Osteoblast (primary cell): ENCODE results near the gene METAP1D. TPM values are rescaled to one million over a fixed set of nuclear protein-coding genes. Genes with fewer than 3 reads are reported as not detected.

Source experiments
- DNase-seq: peaks from one replicate; pipeline ENCODE4 v3.0.0; 2011; ENCODE audit warnings: low spot score, mixed read lengths; ENCODE audit not compliant: insufficient read length; ENCODE audit errors: missing footprints
- H2AFZ ChIP-seq: 2 replicates; pipeline ENCODE4 v1.6.0; 2011; ENCODE audit warnings: mild to moderate bottlenecking, low read length
- H3K27ac ChIP-seq: 2 replicates; pipeline ENCODE4 v1.5.1; 2011; ENCODE audit warnings: mild to moderate bottlenecking, low read depth, low read length, moderate library complexity
- H3K27me3 ChIP-seq: 2 replicates; pipeline ENCODE4 v1.6.0; 2012; ENCODE audit warnings: mild to moderate bottlenecking, control low read depth, inconsistent platforms, low read length, moderate library complexity; ENCODE audit not compliant: insufficient read depth
- H3K36me3 ChIP-seq: 2 replicates; pipeline ENCODE4 v1.5.1; 2011; ENCODE audit warnings: mild to moderate bottlenecking, low read length, control low read depth, moderate library complexity; ENCODE audit not compliant: insufficient read depth
- H3K4me1 ChIP-seq: 2 replicates; pipeline ENCODE4 v1.5.1; 2011; ENCODE audit warnings: mild to moderate bottlenecking, low read length, control low read depth, moderate library complexity; ENCODE audit not compliant: insufficient read depth
- H3K4me2 ChIP-seq: 2 replicates; pipeline ENCODE4 v1.6.0; 2011; ENCODE audit warnings: mild to moderate bottlenecking, low read length; ENCODE audit not compliant: insufficient read depth
- H3K4me3 ChIP-seq: fragments of 200-600 bp; sonication (generic); 3 replicates; pipeline ENCODE4 v1.5.1; 2012; ENCODE audit warnings: mild to moderate bottlenecking, low read length, inconsistent platforms; ENCODE audit not compliant: insufficient read depth
- H3K79me2 ChIP-seq: 2 replicates; pipeline ENCODE4 v1.6.0; 2012; ENCODE audit warnings: mild to moderate bottlenecking, low read length, control low read depth, inconsistent platforms; ENCODE audit not compliant: insufficient read depth
- H3K9me3 ChIP-seq: 2 replicates; pipeline ENCODE4 v1.5.1; 2011; ENCODE audit warnings: low read depth, low read length, control low read depth
- H4K20me1 ChIP-seq: 2 replicates; pipeline ENCODE4 v1.6.0; 2012; ENCODE audit warnings: mild to moderate bottlenecking, low read length, control low read depth; ENCODE audit not compliant: insufficient read depth
- CTCF ChIP-seq: IDR thresholded peaks from 2 replicates; pipeline ENCODE4 v1.5.1; 2011; ENCODE audit warnings: mild to moderate bottlenecking, low read depth, low read length, moderate library complexity; ENCODE audit errors: extremely low read depth
- total RNA-seq: library from RNA; depleted of rRNA; stranded (reverse); fragments of >200 nt; gene quantifications from 2 replicates; pipeline ENCODE4 v1.2.3, GENCODE V29; 2012

Gene METAP1D
- total RNA-seq, 1 donor = 11.2 TPM

GRCh38 chr2:172049567-172050120, 49.9 kb downstream of the METAP1D start:
- no peak for TF ChIP-seq CTCF
- no peak overlapping the region for H2AFZ ChIP-seq

GRCh38 chr2:172050479-172051125, 50.8 kb downstream of the METAP1D start:
- H3K4me3 ChIP-seq = no peak overlapping the region
- H3K9me3 ChIP-seq = no peaks in the 10 kb centered on the region
- no peaks in the 10 kb centered on the region for H3K27me3 ChIP-seq
- no peak overlapping the region for H3K4me2 ChIP-seq
- no peaks in the 10 kb centered on the region for H3K79me2 ChIP-seq
- no peak for DNase-seq
- H3K4me1 ChIP-seq = peaks cover 12% of the 10 kb centered on the region
- no peaks in the 10 kb centered on the region for H3K36me3 ChIP-seq
- no peak for TF ChIP-seq CTCF
- no peaks in the 10 kb centered on the region for H4K20me1 ChIP-seq
- no peak overlapping the region for H3K27ac ChIP-seq
- no peak overlapping the region for H2AFZ ChIP-seq

More at GRCh38 chr2:172049567-172050120, 49.9 kb downstream of the METAP1D start:
- H3K4me2 ChIP-seq = no peak overlapping the region
- H3K4me1 ChIP-seq = peaks cover 12% of the 10 kb centered on the region
- no peak overlapping the region for H3K27ac ChIP-seq
- no peaks in the 10 kb centered on the region for H3K36me3 ChIP-seq
- no peaks in the 10 kb centered on the region for H4K20me1 ChIP-seq
- H3K27me3 ChIP-seq = no peaks in the 10 kb centered on the region
- DNase-seq = no peak
- no peaks in the 10 kb centered on the region for H3K79me2 ChIP-seq
- H3K4me3 ChIP-seq = no peak overlapping the region
- H3K9me3 ChIP-seq = no peaks in the 10 kb centered on the region

GRCh38 chr2:172052000-172052983, 52.5 kb downstream of the METAP1D start:
- Histone ChIP-seq H3K36me3 (no peaks in the 10 kb centered on the region), H3K4me3 (peak overlapping the region; percentile 52), H3K27ac (no peak overlapping the region), H3K4me1 (peaks cover 9% of the 10 kb centered on the region), H3K27me3 (no peaks in the 10 kb centered on the region), H3K9me3 (no peaks in the 10 kb centered on the region), H3K4me2 (peak overlapping the region; percentile 67), H3K79me2 (no peaks in the 10 kb centered on the region), H2AFZ (peak overlapping the region; percentile 66), H4K20me1 (no peaks in the 10 kb centered on the region)
- no peak for TF ChIP-seq CTCF
- no peak for DNase-seq

- no peak overlapping the region for H3K4me3 ChIP-seq
- no peak overlapping the region for H3K27ac ChIP-seq
- no peaks in the 10 kb centered on the region for H3K9me3 ChIP-seq
- peaks cover 9% of the 10 kb centered on the region for H3K4me1 ChIP-seq
- no peaks in the 10 kb centered on the region for H3K79me2 ChIP-seq
- DNase-seq = no peak
- no peaks in the 10 kb centered on the region for H4K20me1 ChIP-seq
- H3K36me3 ChIP-seq = no peaks in the 10 kb centered on the region
- no peak for TF ChIP-seq CTCF
- H3K27me3 ChIP-seq = no peaks in the 10 kb centered on the region
- no peak overlapping the region for H2AFZ ChIP-seq
- H3K4me2 ChIP-seq = no peak overlapping the region
These were observed 53.7 kb downstream of the METAP1D start for GRCh38 chr2:172053486-172053885.
